Left ventricle myocardium inferior (tissue), 1 donor: ENCODE results near the gene MAPK1. TPM values are rescaled to one million over a fixed set of nuclear protein-coding genes. Genes with fewer than 3 reads are reported as not detected.

Experiments
- DNase-seq: peaks from one replicate; pipeline ENCODE4 v3.0.0-alpha.2; 2020
- H3K27ac ChIP-seq: fragments of 200-600 bp; replicated peaks from 2 replicates; pipeline ENCODE4 v1.8.0; 2021
- H3K27me3 ChIP-seq: fragments of 200-600 bp; 2 replicates; pipeline ENCODE4 v1.8.0; 2021; ENCODE audit warnings: low read depth
- H3K36me3 ChIP-seq: fragments of 200-600 bp; 2 replicates; pipeline ENCODE4 v1.8.0; 2021
- H3K4me1 ChIP-seq: fragments of 200-600 bp; 2 replicates; pipeline ENCODE4 v1.8.0; 2021
- H3K4me3 ChIP-seq: fragments of 200-600 bp; 2 replicates; pipeline ENCODE4 v1.8.0; 2021; ENCODE audit warnings: mild to moderate bottlenecking, moderate library complexity
- H3K9me3 ChIP-seq: fragments of 200-600 bp; replicated peaks from 2 replicates; pipeline ENCODE4 v1.8.0; 2021
- intact Hi-C: fragments of 100-400 bp; cut with micrococcal nuclease; formaldehyde crosslinking; loops from one replicate; pipeline ENCODE4 v1.11.0; 2022
- total RNA-seq: library from RNA; stranded (reverse); fragmentation: NEBNext Ultra II Directional; extraction: Animal tissue kit (Norgen Biotek cat#: 25700); gene quantifications from one replicate; pipeline ENCODE4 v1.2.1, GENCODE V29; 2021
- TF ChIP-seq, protein P1 (sequence below): fragments of 200-600 bp; IDR thresholded peaks from 2 replicates; pipeline ENCODE4 v1.8.0; 2021; ENCODE audit warnings: antibody characterized with exemption, mild to moderate bottlenecking, borderline replicate concordance
- donor health status: DM: no; HTN: yes; CAD: no; lungs with severe emphysema.

The MAPK1 gene
- total RNA-seq, 1 donor from 2014 or later: 91.7 TPM

DNA sequence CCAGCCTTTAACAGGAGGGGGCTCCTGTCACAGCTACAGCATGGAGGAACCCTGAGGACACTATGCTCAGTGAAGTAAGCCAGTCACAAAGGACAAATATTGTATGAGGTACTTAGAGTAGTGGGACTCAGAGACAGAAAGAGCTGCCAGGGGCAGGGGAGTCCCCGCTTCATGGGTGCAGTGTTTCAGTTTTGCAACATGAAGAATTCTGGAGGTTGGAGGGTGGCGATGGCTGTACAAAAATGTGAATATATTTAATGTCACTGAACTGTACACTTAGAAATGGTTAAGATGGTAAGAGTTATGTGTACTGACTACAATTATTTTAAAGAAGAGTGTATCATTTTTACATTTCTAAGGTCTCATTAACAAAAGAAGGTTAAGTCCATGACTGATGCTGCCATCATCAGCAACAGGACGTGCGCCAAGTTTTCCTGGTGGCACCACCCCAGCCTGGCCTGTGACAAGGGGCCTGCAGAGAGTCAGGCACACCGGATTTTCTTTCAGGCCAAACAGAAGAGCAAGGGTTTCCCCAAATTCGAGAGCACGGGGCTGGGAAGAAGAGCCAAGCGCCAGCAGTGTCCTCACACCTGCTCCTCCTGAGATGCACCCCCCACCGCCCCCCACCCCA lies 153.9 kb downstream of the MAPK1 start:
- H3K36me3 ChIP-seq: peaks cover 3% of the 10 kb centered on the region
- H3K9me3 ChIP-seq: no peaks in the 10 kb centered on the region
- H3K27ac ChIP-seq: no peak overlapping the region
- no peaks in the 10 kb centered on the region for H3K27me3 ChIP-seq
- DNase-seq: no peak
- H3K4me1 ChIP-seq: peaks cover 20% of the 10 kb centered on the region
- TF ChIP-seq, protein P1, sequence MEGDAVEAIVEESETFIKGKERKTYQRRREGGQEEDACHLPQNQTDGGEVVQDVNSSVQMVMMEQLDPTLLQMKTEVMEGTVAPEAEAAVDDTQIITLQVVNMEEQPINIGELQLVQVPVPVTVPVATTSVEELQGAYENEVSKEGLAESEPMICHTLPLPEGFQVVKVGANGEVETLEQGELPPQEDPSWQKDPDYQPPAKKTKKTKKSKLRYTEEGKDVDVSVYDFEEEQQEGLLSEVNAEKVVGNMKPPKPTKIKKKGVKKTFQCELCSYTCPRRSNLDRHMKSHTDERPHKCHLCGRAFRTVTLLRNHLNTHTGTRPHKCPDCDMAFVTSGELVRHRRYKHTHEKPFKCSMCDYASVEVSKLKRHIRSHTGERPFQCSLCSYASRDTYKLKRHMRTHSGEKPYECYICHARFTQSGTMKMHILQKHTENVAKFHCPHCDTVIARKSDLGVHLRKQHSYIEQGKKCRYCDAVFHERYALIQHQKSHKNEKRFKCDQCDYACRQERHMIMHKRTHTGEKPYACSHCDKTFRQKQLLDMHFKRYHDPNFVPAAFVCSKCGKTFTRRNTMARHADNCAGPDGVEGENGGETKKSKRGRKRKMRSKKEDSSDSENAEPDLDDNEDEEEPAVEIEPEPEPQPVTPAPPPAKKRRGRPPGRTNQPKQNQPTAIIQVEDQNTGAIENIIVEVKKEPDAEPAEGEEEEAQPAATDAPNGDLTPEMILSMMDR: no peak
- intact Hi-C loops: loop anchor here (5.0 kb wide), 1 partner anchor 224 kb away; no protein-coding TSS in a partner anchor
- H3K4me3 ChIP-seq: peak overlapping the region; percentile 31

DNA sequence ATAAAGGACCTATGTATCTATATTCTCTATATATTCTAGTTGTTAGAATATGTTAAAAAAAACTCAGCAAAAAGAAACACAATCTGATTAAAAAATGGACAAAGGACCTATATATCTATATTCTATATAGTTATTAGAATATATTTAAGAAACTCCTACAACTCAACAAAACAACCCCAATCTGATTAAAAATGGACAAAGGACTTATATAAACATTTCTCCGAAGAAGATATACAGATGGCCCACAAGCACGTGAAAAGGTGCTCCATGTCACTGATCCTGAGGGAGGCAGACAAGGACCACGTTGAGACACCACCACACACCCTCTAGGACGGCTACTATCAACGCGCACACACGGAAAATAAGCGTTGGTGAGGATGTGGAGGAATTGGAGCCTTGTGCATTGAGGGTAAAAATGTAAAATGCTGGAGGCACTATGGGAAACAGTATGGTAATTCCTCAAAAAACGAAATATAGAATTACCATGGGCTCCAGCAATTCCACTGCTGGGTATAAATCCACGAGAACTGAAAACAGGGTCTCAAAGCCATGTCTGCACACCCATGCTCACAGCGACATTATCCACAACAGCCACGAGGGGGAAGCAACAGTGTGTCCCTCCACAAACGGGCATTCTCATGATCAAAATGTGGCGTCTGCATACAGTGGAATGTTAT lies 154.6 kb downstream of the MAPK1 start:
- peak overlapping the region; percentile 31 for H3K4me3 ChIP-seq
- peaks cover 3% of the 10 kb centered on the region for H3K36me3 ChIP-seq
- intact Hi-C loops: loop anchor here (5.0 kb wide), 1 partner anchor 224 kb away; no protein-coding TSS in a partner anchor
- H3K4me1 ChIP-seq: peaks cover 26% of the 10 kb centered on the region
- peak; percentile 60 for DNase-seq
- no peaks in the 10 kb centered on the region for H3K27me3 ChIP-seq
- TF ChIP-seq, protein P1: peak; percentile 85
- H3K9me3 ChIP-seq: no peaks in the 10 kb centered on the region
- H3K27ac ChIP-seq: no peak overlapping the region

DNA sequence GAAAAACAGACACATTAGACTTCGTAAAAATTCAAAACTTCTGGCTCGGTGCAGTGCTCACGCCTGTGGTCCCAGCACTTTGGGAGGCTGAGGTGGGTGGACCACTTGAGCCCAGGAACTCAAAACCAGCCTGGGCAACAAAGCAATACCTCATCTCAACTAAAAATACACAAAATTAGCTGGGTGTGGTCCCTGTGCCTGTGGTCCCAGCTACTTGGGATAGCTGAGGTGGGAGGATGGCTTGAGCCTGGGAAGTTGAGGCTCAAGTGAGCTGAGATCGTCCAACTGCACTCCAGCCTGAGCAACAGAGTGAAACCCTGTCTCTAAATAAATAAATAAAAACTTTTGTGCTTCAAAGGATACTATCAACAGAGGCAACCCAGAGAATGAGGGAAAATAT lies 155.6 kb downstream of the MAPK1 start:
- Histone ChIP-seq H3K9me3 (no peaks in the 10 kb centered on the region), H3K36me3 (peaks cover 3% of the 10 kb centered on the region), H3K4me1 (peaks cover 30% of the 10 kb centered on the region), H3K27me3 (no peaks in the 10 kb centered on the region), H3K27ac (no peak overlapping the region), H3K4me3 (no peak overlapping the region)
- TF ChIP-seq, protein P1: no peak
- no peak for DNase-seq
- intact Hi-C loops: loop anchor here (5.0 kb wide), 1 partner anchor 225 kb away; no protein-coding TSS in a partner anchor

DNA sequence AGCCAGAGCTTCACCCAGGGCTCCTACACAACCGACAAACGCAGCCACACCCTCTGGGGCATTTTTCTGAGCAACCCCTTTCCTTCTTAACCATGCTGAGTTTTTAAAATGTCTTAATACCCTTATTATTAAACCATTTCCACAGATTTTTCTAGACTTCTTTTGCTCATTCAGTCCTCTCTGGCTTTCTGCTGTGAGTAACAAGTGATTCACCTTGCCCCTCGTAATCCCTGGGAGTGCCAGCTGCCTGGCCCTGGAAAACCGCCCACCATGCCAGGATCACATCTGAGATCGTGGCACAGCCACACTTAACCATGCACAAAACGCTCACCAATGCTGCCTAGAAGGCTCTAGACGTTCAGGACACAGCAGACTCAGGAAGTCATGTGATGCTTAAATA lies 157.3 kb downstream of the MAPK1 start:
- H3K9me3 ChIP-seq: no peaks in the 10 kb centered on the region
- H3K27ac ChIP-seq: no peak overlapping the region
- H3K4me3 ChIP-seq: no peak overlapping the region
- H3K36me3 ChIP-seq: peaks cover 3% of the 10 kb centered on the region
- DNase-seq: no peak
- intact Hi-C loops: loop anchor here (5.0 kb wide), 1 partner anchor 227 kb away; no protein-coding TSS in a partner anchor
- no peaks in the 10 kb centered on the region for H3K27me3 ChIP-seq
- H3K4me1 ChIP-seq: peaks cover 30% of the 10 kb centered on the region
- TF ChIP-seq, protein P1: no peak

DNA sequence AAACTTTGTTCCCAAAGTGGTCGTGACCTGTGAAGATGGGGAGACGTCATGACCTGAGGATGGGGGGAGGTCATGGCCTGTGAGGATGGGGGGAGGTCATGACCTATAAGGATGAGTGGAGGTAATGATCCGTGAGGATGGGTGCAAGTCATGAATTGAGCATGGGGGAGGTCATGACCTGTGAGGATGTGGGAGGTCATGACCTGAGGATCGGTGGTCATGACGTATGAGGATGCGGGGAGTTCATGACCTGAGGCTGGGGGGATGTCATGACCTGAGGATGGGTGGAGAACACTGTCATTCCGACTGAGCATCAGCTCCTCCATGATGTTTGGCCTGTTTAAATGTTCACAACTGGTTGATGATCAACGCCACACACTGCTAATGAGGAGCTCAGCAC lies 157.8 kb downstream of the MAPK1 start:
- DNase-seq: no peak
- H3K36me3 ChIP-seq: peaks cover 3% of the 10 kb centered on the region
- H3K4me1 ChIP-seq: peaks cover 30% of the 10 kb centered on the region
- TF ChIP-seq, protein P1: no peak
- H3K27me3 ChIP-seq: no peaks in the 10 kb centered on the region
- no peak overlapping the region for H3K4me3 ChIP-seq
- H3K9me3 ChIP-seq: no peaks in the 10 kb centered on the region
- H3K27ac ChIP-seq: no peak overlapping the region
- intact Hi-C loops: loop anchor here (5.0 kb wide), 1 partner anchor 228 kb away; no protein-coding TSS in a partner anchor
